Mucosa of rectum (tissue), 2 donors: ENCODE results near the gene ZNF30.
"Not testable (repeated sequence)": the region's sequence is repeated elsewhere in the genome, so short reads cannot be mapped to it uniquely, and the experiment has no call there.

Source experiments
- H3K27ac ChIP-seq, 2 donors: one replicate each; pipeline ENCODE4 v1.7.0; 2013; ENCODE audit warnings: inconsistent platforms in 2 of 2, low read depth in 2 of 2, low read length in 2 of 2
- H3K27me3 ChIP-seq, 2 donors: one replicate each; pipeline ENCODE4 v1.7.0; 2013; ENCODE audit warnings: low read length in 2 of 2; ENCODE audit not compliant: control insufficient read depth in 2 of 2, insufficient read depth in 2 of 2
- H3K36me3 ChIP-seq, 2 donors: one replicate each; pipeline ENCODE4 v1.7.0; 2013; ENCODE audit warnings: low read length in 2 of 2; ENCODE audit not compliant: control insufficient read depth in 2 of 2, insufficient read depth in 2 of 2
- H3K4me1 ChIP-seq, 2 donors: one replicate each; pipeline ENCODE4 v1.7.0; 2013; ENCODE audit warnings: low read length in 2 of 2, mild to moderate bottlenecking in 1 of 2; ENCODE audit not compliant: control insufficient read depth in 2 of 2, insufficient read depth in 2 of 2
- H3K4me3 ChIP-seq, 2 donors: one replicate each; pipeline ENCODE4 v1.7.0; 2013; ENCODE audit warnings: low read length in 2 of 2
- H3K9ac ChIP-seq, 2 donors: one replicate each; pipeline ENCODE4 v1.7.0; 2013; ENCODE audit warnings: low read length in 2 of 2, low read depth in 1 of 2, mild to moderate bottlenecking in 1 of 2
- H3K9me3 ChIP-seq, 2 donors: one replicate each; pipeline ENCODE4 v1.7.0; 2013; ENCODE audit warnings: low read length in 2 of 2; ENCODE audit not compliant: control insufficient read depth in 2 of 2
- donor health status: healthy.
- donor health status: Normal muscosa, but diverticular disease.

The ZNF30 gene

GRCh38 chr19:34984287-34984686, 57.6 kb downstream of the ZNF30 start:
- Histone ChIP-seq H3K36me3 (no peaks in the 10 kb centered on the region), H3K4me3 (no peak overlapping the region), H3K9me3 (no peaks in the 10 kb centered on the region), H3K27me3 (no peaks in the 10 kb centered on the region), H3K4me1 (peaks cover 0 to 4% of the 10 kb centered on the region in 2 donors), H3K27ac (no peak overlapping the region), H3K9ac (no peak overlapping the region)

GRCh38 chr19:34985249-34986022, 58.7 kb downstream of the ZNF30 start:
- Histone ChIP-seq H3K9ac (no peak overlapping the region), H3K36me3 (no peaks in the 10 kb centered on the region), H3K27ac (peak overlapping the region in 1 of 2 donors; percentile 11), H3K27me3 (no peaks in the 10 kb centered on the region), H3K4me1 (peaks cover 0 to 4% of the 10 kb centered on the region in 2 donors), H3K9me3 (no peaks in the 10 kb centered on the region), H3K4me3 (no peak overlapping the region)

DNA sequence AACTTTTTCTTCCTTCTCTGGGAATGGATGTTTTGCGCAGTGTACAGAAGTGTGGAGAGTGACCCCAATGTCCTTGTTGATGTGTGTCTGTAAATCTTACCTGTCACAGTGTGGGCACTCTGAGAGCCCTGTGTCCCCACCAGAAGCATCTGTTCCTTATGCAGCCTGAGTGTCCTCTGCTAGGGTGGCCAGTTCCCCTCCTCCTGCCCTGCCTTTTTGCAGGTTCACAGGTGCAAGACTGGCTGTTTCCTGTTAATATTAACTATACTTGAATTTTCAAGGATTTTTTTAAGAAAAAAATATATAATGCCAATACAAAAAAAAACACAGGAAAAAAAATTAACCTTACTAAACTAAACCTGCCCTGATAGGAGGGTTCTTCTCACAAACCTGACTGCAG, 61.4 kb downstream of the ZNF30 start:
- no peak overlapping the region for H3K9ac ChIP-seq

GRCh38 chr19:34989298-34989697, 62.6 kb downstream of the ZNF30 start:
- Histone ChIP-seq H3K9me3 (no peaks in the 10 kb centered on the region), H3K4me1 (peaks cover 2 to 6% of the 10 kb centered on the region in 2 donors), H3K27me3 (no peaks in the 10 kb centered on the region), H3K27ac (no peak overlapping the region), H3K9ac (no peak overlapping the region), H3K4me3 (no peak overlapping the region), H3K36me3 (no peaks in the 10 kb centered on the region)

More for the DNA sequence above, 61.4 kb downstream of the ZNF30 start:
- H3K9me3 ChIP-seq = no peaks in the 10 kb centered on the region
- no peaks in the 10 kb centered on the region for H3K27me3 ChIP-seq
- H3K36me3 ChIP-seq = no peaks in the 10 kb centered on the region
- peaks cover 0 to 4% of the 10 kb centered on the region in 2 donors for H3K4me1 ChIP-seq
- H3K4me3 ChIP-seq = no peak overlapping the region
- no peak overlapping the region for H3K27ac ChIP-seq

DNA sequence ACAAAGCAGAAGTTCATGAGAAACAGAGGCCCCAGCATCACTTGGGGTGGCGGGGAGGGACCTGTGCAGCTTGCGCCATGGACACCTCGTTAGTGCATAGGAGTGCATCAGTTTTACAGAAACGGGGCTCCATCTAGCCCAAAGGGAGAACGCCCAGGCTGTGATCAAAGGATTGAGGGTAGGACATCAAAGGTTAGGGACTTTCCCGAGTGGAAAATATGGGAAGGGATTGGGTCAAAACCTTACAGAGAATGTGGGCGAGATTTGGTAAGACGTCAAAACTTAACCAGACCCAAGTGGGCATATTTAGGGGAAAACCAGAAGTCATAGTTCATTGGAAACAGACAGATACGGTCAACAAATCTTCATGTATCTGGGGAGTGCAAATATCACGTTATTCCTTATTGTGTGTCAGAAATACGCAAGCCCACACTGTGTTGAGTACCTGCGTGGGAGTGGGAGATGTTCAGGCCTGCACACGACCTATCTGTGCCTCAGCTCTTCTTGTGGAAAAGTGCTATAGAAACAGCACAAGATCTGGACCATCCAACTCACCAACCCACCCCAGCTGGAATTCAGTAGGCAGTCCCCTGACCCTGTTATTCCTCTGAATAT, 64.0 kb downstream of the ZNF30 start:
- Histone ChIP-seq H3K27me3 (no peaks in the 10 kb centered on the region), H3K4me1 (peaks cover 14 to 17% of the 10 kb centered on the region in 2 donors), H3K36me3 (no peaks in the 10 kb centered on the region), H3K9me3 (no peaks in the 10 kb centered on the region), H3K9ac (no peak overlapping the region), H3K4me3 (no peak overlapping the region), H3K27ac (no peak overlapping the region)

- Histone ChIP-seq H3K27ac (no peak overlapping the region), H3K9me3 (no peaks in the 10 kb centered on the region), H3K4me3 (no peak overlapping the region), H3K36me3 (no peaks in the 10 kb centered on the region), H3K9ac (no peak overlapping the region), H3K27me3 (no peaks in the 10 kb centered on the region), H3K4me1 (peaks cover 20 to 21% of the 10 kb centered on the region in 2 donors)
These were observed 65.0 kb downstream of the ZNF30 start for GRCh38 chr19:34991542-34992333.

DNA sequence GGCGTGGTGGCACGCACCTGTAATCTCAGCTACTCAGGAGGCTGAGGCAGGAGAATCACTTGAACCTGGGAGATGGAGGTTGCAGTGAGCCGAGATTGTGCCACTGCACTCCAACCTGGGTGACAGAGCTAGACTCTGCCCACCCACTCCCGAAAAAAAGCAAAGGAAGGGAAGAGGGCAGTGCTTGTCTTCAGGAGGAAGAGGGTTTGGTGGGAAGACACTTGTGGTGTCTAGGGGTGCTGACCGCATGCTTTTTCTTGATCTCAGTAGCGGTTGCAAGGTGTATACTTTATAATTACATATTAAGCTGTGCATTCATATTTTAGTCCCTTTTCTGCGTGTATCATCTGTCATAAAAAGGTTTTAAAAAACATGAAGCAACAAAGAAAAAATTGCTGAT, 65.9 kb downstream of the ZNF30 start:
- peaks cover 20 to 21% of the 10 kb centered on the region in 2 donors for H3K4me1 ChIP-seq
- not testable (repeated sequence) for H3K27me3 ChIP-seq, H3K36me3 ChIP-seq, H3K9me3 ChIP-seq, H3K4me3 ChIP-seq, H3K27ac ChIP-seq, H3K9ac ChIP-seq

DNA sequence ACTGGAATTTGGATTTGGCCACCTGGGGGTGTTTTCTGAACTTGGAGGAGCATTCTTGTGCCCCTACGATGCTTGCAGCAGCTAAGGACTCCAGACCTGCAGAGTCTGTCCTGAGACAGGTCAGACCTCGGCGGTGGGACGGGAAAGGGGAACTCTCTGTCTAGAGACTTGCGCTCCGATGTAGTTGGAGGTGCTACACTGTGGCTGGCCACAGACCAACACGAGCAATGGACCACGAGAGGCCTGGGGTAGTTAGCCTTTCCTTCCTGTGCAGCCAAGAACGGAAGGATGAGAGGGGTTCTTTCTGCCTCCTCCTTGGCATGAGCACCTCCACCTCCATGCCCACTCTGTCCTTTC, 67.6 kb downstream of the ZNF30 start:
- Histone ChIP-seq H3K9me3 (no peaks in the 10 kb centered on the region), H3K27ac (peak overlapping the region; percentile 64 to 74), H3K27me3 (no peaks in the 10 kb centered on the region), H3K4me1 (peaks cover 27% of the 10 kb centered on the region in 2 donors), H3K9ac (peak overlapping the region in 1 of 2 donors; percentile 48), H3K36me3 (no peaks in the 10 kb centered on the region), H3K4me3 (no peak overlapping the region)
